Measurements from ENCODE around the gene ANKDD1A. TPM values are rescaled to one million over a fixed set of nuclear protein-coding genes. Genes with fewer than 3 reads are reported as not detected.

ANKDD1A gene
- total RNA-seq, 1 donor from 2014 or later, result 3.2 TPM

- Histone ChIP-seq H3K27me3 (ENCODE audit: control insufficient read depth, insufficient read depth, low read length) (no peaks in the 10 kb centered on the region), H3K36me3 (ENCODE audit: control insufficient read depth, insufficient read depth, low read length) (no peaks in the 10 kb centered on the region), H3K4me3 (ENCODE audit: low read depth, low read length) (peak overlapping the region; percentile 27)
- TF ChIP-seq CTCF (IDR thresholded peaks at IDR 0.05; ENCODE audit: insufficient read depth, low read length, severe bottlenecking), result no peak
- peak; percentile 94 for DNase-seq (ENCODE audit: low read depth)
- FAIRE-seq, result no peak
Measured at GRCh38 chr15:64893481-64894394, 18.0 kb upstream of the ANKDD1A start.

GRCh38 chr15:64894395-64895056, 17.2 kb upstream of the ANKDD1A start:
- H3K27me3 ChIP-seq (ENCODE audit: control insufficient read depth, insufficient read depth, low read length), result no peaks in the 10 kb centered on the region
- peak overlapping the region; percentile 27 for H3K4me3 ChIP-seq (ENCODE audit: low read depth, low read length)
- no peaks in the 10 kb centered on the region for H3K36me3 ChIP-seq (ENCODE audit: control insufficient read depth, insufficient read depth, low read length)
- FAIRE-seq, result no peak
- no peak for TF ChIP-seq CTCF (IDR thresholded peaks at IDR 0.05; ENCODE audit: insufficient read depth, low read length, severe bottlenecking)
- DNase-seq (ENCODE audit: low read depth), result no peak

GRCh38 chr15:64895285-64896065, 16.2 kb upstream of the ANKDD1A start:
- Histone ChIP-seq H3K36me3 (ENCODE audit: control insufficient read depth, insufficient read depth, low read length) (no peaks in the 10 kb centered on the region), H3K4me3 (ENCODE audit: low read depth, low read length) (no peak overlapping the region), H3K27me3 (ENCODE audit: control insufficient read depth, insufficient read depth, low read length) (no peaks in the 10 kb centered on the region)
- no peak for DNase-seq (ENCODE audit: low read depth)
- no peak for TF ChIP-seq CTCF (IDR thresholded peaks at IDR 0.05; ENCODE audit: insufficient read depth, low read length, severe bottlenecking)
- FAIRE-seq, result no peak

- TF ChIP-seq CTCF (IDR thresholded peaks at IDR 0.05; ENCODE audit: insufficient read depth, low read length, severe bottlenecking), result no peak
- H3K27me3 ChIP-seq (ENCODE audit: control insufficient read depth, insufficient read depth, low read length), result no peaks in the 10 kb centered on the region
- DNase-seq (ENCODE audit: low read depth), result no peak
- FAIRE-seq, result no peak
- H3K4me3 ChIP-seq (ENCODE audit: low read depth, low read length), result no peak overlapping the region
- H3K36me3 ChIP-seq (ENCODE audit: control insufficient read depth, insufficient read depth, low read length), result no peaks in the 10 kb centered on the region
Measured at GRCh38 chr15:64896371-64897069, 15.2 kb upstream of the ANKDD1A start.

- TF ChIP-seq CTCF (IDR thresholded peaks at IDR 0.05; ENCODE audit: insufficient read depth, low read length, severe bottlenecking), result no peak
- H3K4me3 ChIP-seq (ENCODE audit: low read depth, low read length), result no peak overlapping the region
- no peak for FAIRE-seq
- H3K27me3 ChIP-seq (ENCODE audit: control insufficient read depth, insufficient read depth, low read length), result no peaks in the 10 kb centered on the region
- DNase-seq (ENCODE audit: low read depth), result peak; percentile 45
- H3K36me3 ChIP-seq (ENCODE audit: control insufficient read depth, insufficient read depth, low read length), result no peaks in the 10 kb centered on the region
Measured at GRCh38 chr15:64897345-64897985, 14.2 kb upstream of the ANKDD1A start.

All from bronchial epithelial cell (primary cell).